K562 (cell line): ENCODE data around the gene GGCT. TPM values are rescaled to one million over a fixed set of nuclear protein-coding genes. Genes with fewer than 3 reads are reported as not detected.

Experiments
- CBX3 ChIP-seq, 2 experiments: IDR thresholded peaks; 1 replicate in 1 of 2; 2 replicates in 1 of 2; pipeline ENCODE4 v1.6.1; 2012; ENCODE audit warnings: inconsistent platforms in 2 of 2, low read length in 2 of 2, borderline replicate concordance in 1 of 2, control low read depth in 1 of 2
- DACH1 ChIP-seq: fragments of 450-650 bp; IDR thresholded peaks from 2 replicates; pipeline ENCODE4 v1.6.1; 2018; ENCODE audit not compliant: partially characterized antibody
- EZH2 ChIP-seq: IDR thresholded peaks from 2 replicates; pipeline ENCODE4 v1.6.1; 2012; ENCODE audit warnings: low read depth, mild to moderate bottlenecking, inconsistent platforms, low read length, borderline replicate concordance
- HES1 ChIP-seq: fragments of 450-650 bp; IDR thresholded peaks from 2 replicates; pipeline ENCODE4 v1.6.1; 2016; ENCODE audit warnings: low read depth, mild to moderate bottlenecking, moderate library complexity
- PTRF ChIP-seq: fragments of 450-650 bp; IDR thresholded peaks from 2 replicates; pipeline ENCODE4 v1.6.1; 2016; ENCODE audit warnings: mild to moderate bottlenecking, missing genetic modification characterization, missing compliant biosample characterization
- SAFB2 ChIP-seq: fragments of 200-400 bp; formaldehyde crosslinking; IDR thresholded peaks from 2 replicates; pipeline ENCODE4 v1.6.1; 2018; ENCODE audit warnings: borderline replicate concordance, low read length, low read depth, moderate library complexity; ENCODE audit not compliant: severe bottlenecking
- SPI1 ChIP-seq: IDR thresholded peaks from 2 replicates; pipeline ENCODE4 v1.6.1; 2011; ENCODE audit warnings: low read depth, low read length, control low read depth, borderline replicate concordance
- THRAP3 ChIP-seq: fragments of 450-650 bp; IDR thresholded peaks from 2 replicates; pipeline ENCODE4 v1.6.1; 2016; ENCODE audit warnings: mild to moderate bottlenecking, inconsistent platforms, borderline replicate concordance
- XRCC4 ChIP-seq: IDR thresholded peaks from one replicate; pipeline ENCODE4 v1.6.1; 2011; ENCODE audit not compliant: insufficient read depth, insufficient read length; ENCODE audit errors: extremely low read depth
- ZNF143 ChIP-seq: sonication (generic); formaldehyde crosslinking; IDR thresholded peaks from 2 replicates; pipeline ENCODE4 v1.9.0; 2022; ENCODE audit warnings: mild to moderate bottlenecking, missing genetic modification reagents
- ZNF57 ChIP-seq: fragments of 450-650 bp; formaldehyde crosslinking; IDR thresholded peaks from 2 replicates; pipeline ENCODE4 v1.4.0; 2020; ENCODE audit warnings: mild to moderate bottlenecking, moderate library complexity
- ZNF76 ChIP-seq: fragments of 250-450 bp; sonication (Bioruptor Pico); IDR thresholded peaks from 2 replicates; pipeline ENCODE4 v1.4.0; 2020; ENCODE audit warnings: mild to moderate bottlenecking, moderate library complexity, borderline replicate concordance
- polyA plus RNA-seq, 8 experiments: library from polyadenylated mRNA; depleted of rRNA in 4 of 8; stranded (reverse) in 5 of 8; unstranded in 3 of 8; fragments of >200 nt; fragmentation: Nextera tagmentation in 2 of 8; fragmentation: Illumina TruSeq in 1 of 8; extraction: Ambion mirVana in 2 of 8; extraction: Trizol in 1 of 8; gene quantifications; 2 replicates each; pipeline versions ENCODE4 v1.2.1 to v1.2.3, GENCODE V29; 2011 to 2014; ENCODE audit warnings: inconsistent platforms in 1 of 8, missing spikeins in 1 of 8
- total RNA-seq, 7 experiments: library from RNA; depleted of rRNA in 6 of 7; stranded (reverse); fragments of >200 nt in 6 of 7; fragmentation: Illumina TruSeq in 2 of 7; extraction: Trizol in 2 of 7; gene quantifications; 2 replicates each; pipeline versions ENCODE4 v1.2.1 to v1.2.3, GENCODE V29; 2011 to 2021; ENCODE audit warnings: low replicate concordance in 1 of 7
- TF ChIP-seq, protein P1 (sequence below): IDR thresholded peaks from 3 replicates; pipeline ENCODE4 v1.6.1; 2011; ENCODE audit warnings: borderline replicate concordance, mild to moderate bottlenecking; ENCODE audit not compliant: insufficient read length, insufficient read depth
- TF ChIP-seq, protein P2 (sequence below): sonication (generic); formaldehyde crosslinking; IDR thresholded peaks from 2 replicates; pipeline ENCODE4 v1.8.0; 2022; ENCODE audit warnings: mild to moderate bottlenecking, missing genetic modification reagents
- TF ChIP-seq, protein P3 (sequence below): fragments of 450-650 bp; formaldehyde crosslinking; IDR thresholded peaks from 2 replicates; pipeline ENCODE4 v1.4.0; 2020; ENCODE audit warnings: mild to moderate bottlenecking, moderate library complexity
- TF ChIP-seq, protein P4 (sequence below): sonication (generic); formaldehyde crosslinking; IDR thresholded peaks from 2 replicates; pipeline ENCODE4 v1.4.0; 2020; ENCODE audit warnings: mild to moderate bottlenecking, missing genetic modification reagents

Gene GGCT
- total and polyA plus RNA-seq, 9 of the 15 experiments (the other 6 are each of a cell fraction or from before 2014, with no cell fraction given) = 79.0 to 349 (median 136) TPM

- no peak for TF ChIP-seq XRCC4
- no peak for TF ChIP-seq THRAP3
- TF ChIP-seq, protein P1, sequence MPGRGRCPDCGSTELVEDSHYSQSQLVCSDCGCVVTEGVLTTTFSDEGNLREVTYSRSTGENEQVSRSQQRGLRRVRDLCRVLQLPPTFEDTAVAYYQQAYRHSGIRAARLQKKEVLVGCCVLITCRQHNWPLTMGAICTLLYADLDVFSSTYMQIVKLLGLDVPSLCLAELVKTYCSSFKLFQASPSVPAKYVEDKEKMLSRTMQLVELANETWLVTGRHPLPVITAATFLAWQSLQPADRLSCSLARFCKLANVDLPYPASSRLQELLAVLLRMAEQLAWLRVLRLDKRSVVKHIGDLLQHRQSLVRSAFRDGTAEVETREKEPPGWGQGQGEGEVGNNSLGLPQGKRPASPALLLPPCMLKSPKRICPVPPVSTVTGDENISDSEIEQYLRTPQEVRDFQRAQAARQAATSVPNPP = no peak
- TF ChIP-seq ZNF143 = no peak
- no peak for TF ChIP-seq SAFB2
- no peak for TF ChIP-seq EZH2
- TF ChIP-seq, protein P2, sequence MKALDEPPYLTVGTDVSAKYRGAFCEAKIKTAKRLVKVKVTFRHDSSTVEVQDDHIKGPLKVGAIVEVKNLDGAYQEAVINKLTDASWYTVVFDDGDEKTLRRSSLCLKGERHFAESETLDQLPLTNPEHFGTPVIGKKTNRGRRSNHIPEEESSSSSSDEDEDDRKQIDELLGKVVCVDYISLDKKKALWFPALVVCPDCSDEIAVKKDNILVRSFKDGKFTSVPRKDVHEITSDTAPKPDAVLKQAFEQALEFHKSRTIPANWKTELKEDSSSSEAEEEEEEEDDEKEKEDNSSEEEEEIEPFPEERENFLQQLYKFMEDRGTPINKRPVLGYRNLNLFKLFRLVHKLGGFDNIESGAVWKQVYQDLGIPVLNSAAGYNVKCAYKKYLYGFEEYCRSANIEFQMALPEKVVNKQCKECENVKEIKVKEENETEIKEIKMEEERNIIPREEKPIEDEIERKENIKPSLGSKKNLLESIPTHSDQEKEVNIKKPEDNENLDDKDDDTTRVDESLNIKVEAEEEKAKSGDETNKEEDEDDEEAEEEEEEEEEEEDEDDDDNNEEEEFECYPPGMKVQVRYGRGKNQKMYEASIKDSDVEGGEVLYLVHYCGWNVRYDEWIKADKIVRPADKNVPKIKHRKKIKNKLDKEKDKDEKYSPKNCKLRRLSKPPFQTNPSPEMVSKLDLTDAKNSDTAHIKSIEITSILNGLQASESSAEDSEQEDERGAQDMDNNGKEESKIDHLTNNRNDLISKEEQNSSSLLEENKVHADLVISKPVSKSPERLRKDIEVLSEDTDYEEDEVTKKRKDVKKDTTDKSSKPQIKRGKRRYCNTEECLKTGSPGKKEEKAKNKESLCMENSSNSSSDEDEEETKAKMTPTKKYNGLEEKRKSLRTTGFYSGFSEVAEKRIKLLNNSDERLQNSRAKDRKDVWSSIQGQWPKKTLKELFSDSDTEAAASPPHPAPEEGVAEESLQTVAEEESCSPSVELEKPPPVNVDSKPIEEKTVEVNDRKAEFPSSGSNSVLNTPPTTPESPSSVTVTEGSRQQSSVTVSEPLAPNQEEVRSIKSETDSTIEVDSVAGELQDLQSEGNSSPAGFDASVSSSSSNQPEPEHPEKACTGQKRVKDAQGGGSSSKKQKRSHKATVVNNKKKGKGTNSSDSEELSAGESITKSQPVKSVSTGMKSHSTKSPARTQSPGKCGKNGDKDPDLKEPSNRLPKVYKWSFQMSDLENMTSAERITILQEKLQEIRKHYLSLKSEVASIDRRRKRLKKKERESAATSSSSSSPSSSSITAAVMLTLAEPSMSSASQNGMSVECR (CRISPR knock-in tag) = no peak
- no peak for TF ChIP-seq HES1
- TF ChIP-seq, protein P3, sequence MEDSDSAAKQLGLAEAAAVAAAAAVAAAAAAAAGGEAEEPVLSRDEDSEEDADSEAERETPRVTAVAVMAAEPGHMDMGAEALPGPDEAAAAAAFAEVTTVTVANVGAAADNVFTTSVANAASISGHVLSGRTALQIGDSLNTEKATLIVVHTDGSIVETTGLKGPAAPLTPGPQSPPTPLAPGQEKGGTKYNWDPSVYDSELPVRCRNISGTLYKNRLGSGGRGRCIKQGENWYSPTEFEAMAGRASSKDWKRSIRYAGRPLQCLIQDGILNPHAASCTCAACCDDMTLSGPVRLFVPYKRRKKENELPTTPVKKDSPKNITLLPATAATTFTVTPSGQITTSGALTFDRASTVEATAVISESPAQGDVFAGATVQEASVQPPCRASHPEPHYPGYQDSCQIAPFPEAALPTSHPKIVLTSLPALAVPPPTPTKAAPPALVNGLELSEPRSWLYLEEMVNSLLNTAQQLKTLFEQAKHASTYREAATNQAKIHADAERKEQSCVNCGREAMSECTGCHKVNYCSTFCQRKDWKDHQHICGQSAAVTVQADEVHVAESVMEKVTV (CRISPR knock-in tag) = peak; percentile 24; the same call in 1 of the 2 replicates
- TF ChIP-seq CBX3 (IDR thresholded peaks at IDR 0.05; ENCODE audit: borderline replicate concordance in 1 of 2, low read length in 2 of 2) = peak in 1 of 2 experiments; percentile 80; a peak in 2 of 3 replicates
- TF ChIP-seq, protein P4, sequence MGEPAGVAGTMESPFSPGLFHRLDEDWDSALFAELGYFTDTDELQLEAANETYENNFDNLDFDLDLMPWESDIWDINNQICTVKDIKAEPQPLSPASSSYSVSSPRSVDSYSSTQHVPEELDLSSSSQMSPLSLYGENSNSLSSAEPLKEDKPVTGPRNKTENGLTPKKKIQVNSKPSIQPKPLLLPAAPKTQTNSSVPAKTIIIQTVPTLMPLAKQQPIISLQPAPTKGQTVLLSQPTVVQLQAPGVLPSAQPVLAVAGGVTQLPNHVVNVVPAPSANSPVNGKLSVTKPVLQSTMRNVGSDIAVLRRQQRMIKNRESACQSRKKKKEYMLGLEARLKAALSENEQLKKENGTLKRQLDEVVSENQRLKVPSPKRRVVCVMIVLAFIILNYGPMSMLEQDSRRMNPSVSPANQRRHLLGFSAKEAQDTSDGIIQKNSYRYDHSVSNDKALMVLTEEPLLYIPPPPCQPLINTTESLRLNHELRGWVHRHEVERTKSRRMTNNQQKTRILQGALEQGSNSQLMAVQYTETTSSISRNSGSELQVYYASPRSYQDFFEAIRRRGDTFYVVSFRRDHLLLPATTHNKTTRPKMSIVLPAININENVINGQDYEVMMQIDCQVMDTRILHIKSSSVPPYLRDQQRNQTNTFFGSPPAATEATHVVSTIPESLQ (CRISPR knock-in tag) = no peak
- peak; percentile 32 for TF ChIP-seq DACH1
- TF ChIP-seq PTRF (tag) = no peak
- no peak for TF ChIP-seq ZNF76
- no peak for TF ChIP-seq ZNF57 (CRISPR knock-in tag)
- no peak for TF ChIP-seq SPI1
Observed at GRCh38 chr7:30470163-30470770, 34.4 kb downstream of the GGCT start (continued).
